Type B pancreatic cell (in vitro differentiated cells): ENCODE data around the gene AGMO. TPM values are rescaled to one million over a fixed set of nuclear protein-coding genes. Genes with fewer than 3 reads are reported as not detected.

Source experiments
- DNase-seq: peaks from one replicate; pipeline ENCODE4 v3.0.0; 2021; ENCODE audit warnings: mixed read lengths; ENCODE audit not compliant: unreplicated experiment; ENCODE audit errors: extremely low spot score
- H3K27ac Mint-ChIP-seq: 2 replicates; pipeline ENCODE4 v1.8.0; 2021; ENCODE audit warnings: mild to moderate bottlenecking, mixed read lengths
- H3K27me3 Mint-ChIP-seq: 2 replicates; pipeline ENCODE4 v1.8.0; 2021; ENCODE audit warnings: mixed read lengths
- H3K36me3 Mint-ChIP-seq: 2 replicates; pipeline ENCODE4 v1.8.0; 2021; ENCODE audit warnings: mixed read lengths
- H3K4me1 Mint-ChIP-seq: one replicate; pipeline ENCODE4 v1.8.0; 2021; ENCODE audit warnings: mixed read lengths; ENCODE audit not compliant: unreplicated experiment
- H3K4me3 Mint-ChIP-seq: 2 replicates; pipeline ENCODE4 v1.8.0; 2021; ENCODE audit warnings: mild to moderate bottlenecking, mixed read lengths
- H3K9me3 Mint-ChIP-seq: 2 replicates; pipeline ENCODE4 v1.8.0; 2021; ENCODE audit warnings: mixed read lengths
- total RNA-seq: library from RNA; stranded (reverse); gene quantifications from 2 replicates; pipeline ENCODE4 v1.2.1, GENCODE V29; 2021; ENCODE audit warnings: low replicate concordance
- TF ChIP-seq, protein P1 (sequence below): fragments of 200-600 bp; sonication (generic); conservative IDR thresholded peaks from 2 replicates; pipeline ENCODE4 v1.5.0; 2021; ENCODE audit warnings: antibody characterized with exemption, mild to moderate bottlenecking

AGMO gene
- total RNA-seq, 1 donor from 2014 or later = 0.41 TPM

DNA sequence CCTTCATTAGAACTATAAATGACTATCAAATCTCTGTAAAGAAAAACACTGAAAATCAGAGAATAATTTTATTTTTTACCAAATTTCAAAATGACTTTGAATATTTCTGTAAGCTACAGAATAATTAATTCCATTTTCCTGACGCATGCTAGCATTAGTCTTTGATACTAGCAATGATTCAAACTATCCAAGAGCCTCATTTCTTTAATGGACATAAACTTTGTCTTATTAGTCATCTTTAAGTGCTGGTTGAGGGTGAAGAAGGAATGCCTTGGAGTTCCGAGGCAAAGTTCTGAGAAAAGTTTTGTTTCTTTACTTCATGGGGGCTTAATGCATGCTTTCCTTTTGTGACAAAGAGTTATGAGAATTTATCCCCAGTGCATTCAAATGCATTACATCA is 137.3 kb downstream of the AGMO start:
- H3K4me3 Mint-ChIP-seq = no peak overlapping the region
- peaks cover 12% of the 10 kb centered on the region for H3K9me3 Mint-ChIP-seq
- no peak overlapping the region for H3K27ac Mint-ChIP-seq
- H3K4me1 Mint-ChIP-seq = peaks cover 7% of the 10 kb centered on the region
- no peaks in the 10 kb centered on the region for H3K36me3 Mint-ChIP-seq
- DNase-seq = no peak
- TF ChIP-seq, protein P1, sequence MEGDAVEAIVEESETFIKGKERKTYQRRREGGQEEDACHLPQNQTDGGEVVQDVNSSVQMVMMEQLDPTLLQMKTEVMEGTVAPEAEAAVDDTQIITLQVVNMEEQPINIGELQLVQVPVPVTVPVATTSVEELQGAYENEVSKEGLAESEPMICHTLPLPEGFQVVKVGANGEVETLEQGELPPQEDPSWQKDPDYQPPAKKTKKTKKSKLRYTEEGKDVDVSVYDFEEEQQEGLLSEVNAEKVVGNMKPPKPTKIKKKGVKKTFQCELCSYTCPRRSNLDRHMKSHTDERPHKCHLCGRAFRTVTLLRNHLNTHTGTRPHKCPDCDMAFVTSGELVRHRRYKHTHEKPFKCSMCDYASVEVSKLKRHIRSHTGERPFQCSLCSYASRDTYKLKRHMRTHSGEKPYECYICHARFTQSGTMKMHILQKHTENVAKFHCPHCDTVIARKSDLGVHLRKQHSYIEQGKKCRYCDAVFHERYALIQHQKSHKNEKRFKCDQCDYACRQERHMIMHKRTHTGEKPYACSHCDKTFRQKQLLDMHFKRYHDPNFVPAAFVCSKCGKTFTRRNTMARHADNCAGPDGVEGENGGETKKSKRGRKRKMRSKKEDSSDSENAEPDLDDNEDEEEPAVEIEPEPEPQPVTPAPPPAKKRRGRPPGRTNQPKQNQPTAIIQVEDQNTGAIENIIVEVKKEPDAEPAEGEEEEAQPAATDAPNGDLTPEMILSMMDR = no peak
- H3K27me3 Mint-ChIP-seq = peaks cover 3% of the 10 kb centered on the region

DNA sequence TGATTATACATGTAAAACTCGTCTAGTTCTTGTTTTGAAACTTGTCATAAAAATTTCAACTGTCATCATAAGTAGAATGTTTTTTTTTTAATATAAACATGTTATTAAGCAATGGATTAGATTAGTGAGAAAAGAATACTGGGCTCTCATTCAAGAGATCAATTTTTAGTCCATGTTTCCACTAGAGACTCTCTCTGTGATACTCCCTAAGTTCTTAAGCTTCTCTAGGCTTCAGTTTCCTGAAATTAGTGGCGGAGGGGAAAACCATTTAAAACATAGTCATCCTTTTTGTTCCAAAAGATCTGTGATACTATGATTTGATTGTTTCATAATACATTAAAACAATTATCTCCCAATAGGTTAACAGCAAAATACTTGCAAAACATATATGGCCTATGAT is 142.2 kb downstream of the AGMO start:
- DNase-seq = no peak
- Mint-ChIP-seq H3K9me3 (peaks cover 12% of the 10 kb centered on the region), H3K27ac (no peak overlapping the region), H3K4me3 (no peak overlapping the region), H3K4me1 (no peaks in the 10 kb centered on the region), H3K27me3 (peaks cover 3% of the 10 kb centered on the region), H3K36me3 (no peaks in the 10 kb centered on the region)
- TF ChIP-seq, protein P1 = no peak

- Mint-ChIP-seq H3K4me3 (no peak overlapping the region), H3K9me3 (peaks cover 12% of the 10 kb centered on the region), H3K36me3 (no peaks in the 10 kb centered on the region), H3K27me3 (peaks cover 3% of the 10 kb centered on the region), H3K4me1 (no peaks in the 10 kb centered on the region), H3K27ac (no peak overlapping the region)
- no peak for DNase-seq
- TF ChIP-seq, protein P1 = no peak
These were observed 143.6 kb downstream of the AGMO start for GRCh38 chr7:15418264-15418663.

- TF ChIP-seq, protein P1 = no peak
These were observed 144.3 kb downstream of the AGMO start for GRCh38 chr7:15417341-15417988.

DNA sequence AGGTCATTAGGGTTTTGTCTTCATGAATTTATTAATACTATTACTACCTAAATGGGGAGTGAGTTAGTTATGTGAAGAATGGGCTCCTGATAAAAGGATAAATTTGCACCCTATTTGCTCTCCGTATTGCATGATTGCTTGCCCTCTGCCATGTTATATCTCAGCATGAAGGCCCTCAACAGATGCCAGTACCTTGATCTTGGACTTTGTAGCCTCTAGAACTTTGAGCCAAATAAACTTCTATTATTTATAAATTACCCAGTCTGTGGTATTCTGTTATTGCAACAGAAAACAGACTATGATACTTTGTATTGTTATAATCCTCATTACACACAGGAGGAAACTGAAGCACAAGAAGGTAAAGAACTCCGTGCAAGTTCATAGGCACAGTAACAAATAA is 150.8 kb downstream of the AGMO start:
- Mint-ChIP-seq H3K27ac (no peak overlapping the region), H3K36me3 (no peaks in the 10 kb centered on the region), H3K9me3 (no peaks in the 10 kb centered on the region), H3K4me1 (no peaks in the 10 kb centered on the region), H3K27me3 (no peaks in the 10 kb centered on the region), H3K4me3 (no peak overlapping the region)
- TF ChIP-seq, protein P1 = no peak
- DNase-seq = no peak

More at GRCh38 chr7:15417341-15417988, 144.3 kb downstream of the AGMO start:
- no peaks in the 10 kb centered on the region for H3K36me3 Mint-ChIP-seq
- H3K4me1 Mint-ChIP-seq = no peaks in the 10 kb centered on the region
- DNase-seq = no peak
- no peak overlapping the region for H3K4me3 Mint-ChIP-seq
- H3K27ac Mint-ChIP-seq = no peak overlapping the region
- H3K9me3 Mint-ChIP-seq = peaks cover 12% of the 10 kb centered on the region
- peaks cover 3% of the 10 kb centered on the region for H3K27me3 Mint-ChIP-seq
